A549 treated with CORT108297 at 1 μM for 4 hours (cell line): Measurements from ENCODE around the gene C7orf33. TPM values are rescaled to one million over a fixed set of nuclear protein-coding genes. Genes with fewer than 3 reads are reported as not detected.

ENCODE experiments used
- total RNA-seq: library from RNA; stranded (reverse); fragments of 200-300 nt; extraction: Qiagen RNA extraction; gene quantifications from 5 replicates; pipeline ENCODE4 v1.2.3, GENCODE V29; 2022

C7orf33 gene
- not detected in 5 replicates for total RNA-seq

DNA sequence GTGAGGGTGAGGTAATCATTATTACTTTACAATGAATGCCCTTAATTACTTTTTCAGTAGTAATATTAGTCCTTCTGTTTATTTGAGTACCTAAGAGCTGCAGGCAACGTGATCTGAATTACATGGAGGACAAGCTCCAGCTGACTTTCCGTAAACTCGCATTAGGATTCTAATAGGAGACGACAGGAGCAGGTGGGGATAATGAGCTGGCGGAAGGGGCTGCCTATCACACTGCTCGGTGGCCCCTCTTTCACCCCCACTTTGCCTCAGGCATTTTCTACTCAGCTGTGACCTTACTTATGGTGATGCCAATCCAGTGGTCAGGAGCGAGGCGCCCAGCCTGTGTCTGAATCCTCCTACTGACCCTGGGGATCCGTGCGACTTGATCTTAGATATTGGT lies at the start of gene C7orf33:
C7orf33 (plus strand) TSS at position 296 of the 400 bp plus-strand sequence. CDS start 160 bp downstream, outside the sequence.

Other genes starting within 250 kb of the C7orf33 start
- 55.6 to 63.9 TPM (median 58.4 TPM) in 5 replicates for gene CUL1, start 108.1 kb downstream of the C7orf33 start, total RNA-seq